Measurements from ENCODE around the gene PLCH1. TPM values are rescaled to one million over a fixed set of nuclear protein-coding genes. Genes with fewer than 3 reads are reported as not detected.

Gene PLCH1
- total RNA-seq, 2 experiments from 2014 or later = 0.08 to 0.20 TPM

GRCh38 chr3:155377071-155377470 lies 367.8 kb downstream of the PLCH1 start:
- peaks cover 1% of the 10 kb centered on the region for H3K27me3 Mint-ChIP-seq
- H3K4me1 Mint-ChIP-seq = no peaks in the 10 kb centered on the region
- POLR2A ChIA-PET = no interaction called here
- no peak overlapping the region for H3K27ac Mint-ChIP-seq
- H3K36me3 Mint-ChIP-seq (ENCODE audit: low read depth) = no peaks in the 10 kb centered on the region
- CTCF ChIA-PET = no interaction called here
- no peak for DNase-seq
- H3K9me3 Mint-ChIP-seq = no peaks in the 10 kb centered on the region
- H3K4me3 Mint-ChIP-seq = no peak overlapping the region

GRCh38 chr3:155372281-155372680 lies 372.6 kb downstream of the PLCH1 start:
- ChIA-PET POLR2A (no interaction called here), CTCF (no interaction called here)
- H3K27ac Mint-ChIP-seq = no peak overlapping the region
- no peaks in the 10 kb centered on the region for H3K36me3 Mint-ChIP-seq (ENCODE audit: low read depth)
- H3K27me3 Mint-ChIP-seq = no peaks in the 10 kb centered on the region
- no peak for DNase-seq
- H3K4me1 Mint-ChIP-seq = no peaks in the 10 kb centered on the region
- no peaks in the 10 kb centered on the region for H3K9me3 Mint-ChIP-seq
- no peak overlapping the region for H3K4me3 Mint-ChIP-seq

GRCh38 chr3:155370764-155371503 lies 373.9 kb downstream of the PLCH1 start:
- POLR2A ChIA-PET = no interaction called here
- no peak overlapping the region for H3K27ac Mint-ChIP-seq
- no peak overlapping the region for H3K4me3 Mint-ChIP-seq
- H3K4me1 Mint-ChIP-seq = no peaks in the 10 kb centered on the region
- H3K36me3 Mint-ChIP-seq (ENCODE audit: low read depth) = no peaks in the 10 kb centered on the region
- CTCF ChIA-PET = no interaction called here
- no peaks in the 10 kb centered on the region for H3K27me3 Mint-ChIP-seq
- no peak for DNase-seq
- H3K9me3 Mint-ChIP-seq = no peaks in the 10 kb centered on the region

- Mint-ChIP-seq H3K27ac (no peak overlapping the region), H3K4me3 (no peak overlapping the region), H3K9me3 (no peaks in the 10 kb centered on the region), H3K36me3 (ENCODE audit: low read depth) (no peaks in the 10 kb centered on the region), H3K27me3 (no peaks in the 10 kb centered on the region), H3K4me1 (no peaks in the 10 kb centered on the region)
- POLR2A ChIA-PET = no interaction called here
- CTCF ChIA-PET = no interaction called here
- no peak for DNase-seq
Observed at GRCh38 chr3:155370198-155370597, 374.7 kb downstream of the PLCH1 start.

GRCh38 chr3:155369735-155370134 lies 375.1 kb downstream of the PLCH1 start:
- no peak for DNase-seq
- no peaks in the 10 kb centered on the region for H3K9me3 Mint-ChIP-seq
- H3K4me1 Mint-ChIP-seq = no peaks in the 10 kb centered on the region
- H3K27ac Mint-ChIP-seq = no peak overlapping the region
- CTCF ChIA-PET = no interaction called here
- H3K4me3 Mint-ChIP-seq = no peak overlapping the region
- POLR2A ChIA-PET = no interaction called here
- no peaks in the 10 kb centered on the region for H3K27me3 Mint-ChIP-seq
- H3K36me3 Mint-ChIP-seq (ENCODE audit: low read depth) = no peaks in the 10 kb centered on the region

GRCh38 chr3:155369244-155369643 lies 375.6 kb downstream of the PLCH1 start:
- H3K4me1 Mint-ChIP-seq = no peaks in the 10 kb centered on the region
- H3K27ac Mint-ChIP-seq = no peak overlapping the region
- no peaks in the 10 kb centered on the region for H3K27me3 Mint-ChIP-seq
- no peaks in the 10 kb centered on the region for H3K9me3 Mint-ChIP-seq
- no peak for DNase-seq
- no peak overlapping the region for H3K4me3 Mint-ChIP-seq
- ChIA-PET POLR2A (no interaction called here), CTCF (no interaction called here)
- no peaks in the 10 kb centered on the region for H3K36me3 Mint-ChIP-seq (ENCODE audit: low read depth)

- H3K9me3 Mint-ChIP-seq = no peaks in the 10 kb centered on the region
Observed at GRCh38 chr3:155368786-155369185, 376.1 kb downstream of the PLCH1 start.

GRCh38 chr3:155367506-155367905 lies 377.4 kb downstream of the PLCH1 start:
- H3K36me3 Mint-ChIP-seq (ENCODE audit: low read depth) = no peaks in the 10 kb centered on the region
- no peak overlapping the region for H3K27ac Mint-ChIP-seq
- H3K27me3 Mint-ChIP-seq = no peaks in the 10 kb centered on the region
- DNase-seq = no peak
- ChIA-PET CTCF (no interaction called here), POLR2A (no interaction called here)
- H3K4me1 Mint-ChIP-seq = no peaks in the 10 kb centered on the region
- H3K9me3 Mint-ChIP-seq = no peaks in the 10 kb centered on the region
- no peak overlapping the region for H3K4me3 Mint-ChIP-seq

More at GRCh38 chr3:155368786-155369185, 376.1 kb downstream of the PLCH1 start:
- CTCF ChIA-PET = no interaction called here
- Mint-ChIP-seq H3K4me1 (no peaks in the 10 kb centered on the region), H3K36me3 (ENCODE audit: low read depth) (no peaks in the 10 kb centered on the region), H3K27ac (no peak overlapping the region), H3K4me3 (no peak overlapping the region), H3K27me3 (no peaks in the 10 kb centered on the region)
- POLR2A ChIA-PET = no interaction called here
- DNase-seq = no peak

- Mint-ChIP-seq H3K27me3 (no peaks in the 10 kb centered on the region), H3K4me3 (no peak overlapping the region), H3K36me3 (ENCODE audit: low read depth) (no peaks in the 10 kb centered on the region), H3K9me3 (no peaks in the 10 kb centered on the region), H3K4me1 (no peaks in the 10 kb centered on the region), H3K27ac (no peak overlapping the region)
- CTCF ChIA-PET = no interaction called here
- DNase-seq = no peak
- POLR2A ChIA-PET = no interaction called here
Observed at GRCh38 chr3:155365178-155365783, 379.6 kb downstream of the PLCH1 start.

GRCh38 chr3:155364492-155364891 lies 380.4 kb downstream of the PLCH1 start:
- POLR2A ChIA-PET = no interaction called here
- H3K4me3 Mint-ChIP-seq = no peak overlapping the region
- H3K27ac Mint-ChIP-seq = no peak overlapping the region
- H3K36me3 Mint-ChIP-seq (ENCODE audit: low read depth) = no peaks in the 10 kb centered on the region
- CTCF ChIA-PET = no interaction called here
- H3K27me3 Mint-ChIP-seq = no peaks in the 10 kb centered on the region
- H3K9me3 Mint-ChIP-seq = no peaks in the 10 kb centered on the region
- DNase-seq = no peak
- H3K4me1 Mint-ChIP-seq = no peaks in the 10 kb centered on the region

- ChIA-PET POLR2A (no interaction called here), CTCF (no interaction called here)
- no peak for DNase-seq
- no peaks in the 10 kb centered on the region for H3K27me3 Mint-ChIP-seq
- no peak overlapping the region for H3K27ac Mint-ChIP-seq
- no peaks in the 10 kb centered on the region for H3K4me1 Mint-ChIP-seq
- no peak overlapping the region for H3K4me3 Mint-ChIP-seq
- no peaks in the 10 kb centered on the region for H3K9me3 Mint-ChIP-seq
- no peaks in the 10 kb centered on the region for H3K36me3 Mint-ChIP-seq (ENCODE audit: low read depth)
Observed at GRCh38 chr3:155363690-155364070, 381.2 kb downstream of the PLCH1 start.

- Mint-ChIP-seq H3K27ac (no peak overlapping the region), H3K9me3 (no peaks in the 10 kb centered on the region), H3K27me3 (no peaks in the 10 kb centered on the region), H3K4me3 (no peak overlapping the region), H3K36me3 (ENCODE audit: low read depth) (no peaks in the 10 kb centered on the region), H3K4me1 (no peaks in the 10 kb centered on the region)
- POLR2A ChIA-PET = no interaction called here
- no peak for DNase-seq
- CTCF ChIA-PET = no interaction called here
Observed at GRCh38 chr3:155362808-155363689, 381.8 kb downstream of the PLCH1 start.

- Mint-ChIP-seq H3K27me3 (no peaks in the 10 kb centered on the region), H3K4me3 (no peak overlapping the region), H3K9me3 (no peaks in the 10 kb centered on the region), H3K27ac (no peak overlapping the region), H3K36me3 (ENCODE audit: low read depth) (no peaks in the 10 kb centered on the region), H3K4me1 (no peaks in the 10 kb centered on the region)
- DNase-seq = no peak
- CTCF ChIA-PET = no interaction called here
- POLR2A ChIA-PET = no interaction called here
Observed at GRCh38 chr3:155360281-155360680, 384.6 kb downstream of the PLCH1 start.
